ENCODE results near the gene HYAL3. TPM values are rescaled to one million over a fixed set of nuclear protein-coding genes. Genes with fewer than 3 reads are reported as not detected.
A peak's percentile ranks its signal among the peaks of the same experiment; 100 is the strongest.

HYAL3 gene
- total RNA-seq, 4 donors from 2014 or later = 3.0 to 6.6 (median 4.2) TPM

DNA sequence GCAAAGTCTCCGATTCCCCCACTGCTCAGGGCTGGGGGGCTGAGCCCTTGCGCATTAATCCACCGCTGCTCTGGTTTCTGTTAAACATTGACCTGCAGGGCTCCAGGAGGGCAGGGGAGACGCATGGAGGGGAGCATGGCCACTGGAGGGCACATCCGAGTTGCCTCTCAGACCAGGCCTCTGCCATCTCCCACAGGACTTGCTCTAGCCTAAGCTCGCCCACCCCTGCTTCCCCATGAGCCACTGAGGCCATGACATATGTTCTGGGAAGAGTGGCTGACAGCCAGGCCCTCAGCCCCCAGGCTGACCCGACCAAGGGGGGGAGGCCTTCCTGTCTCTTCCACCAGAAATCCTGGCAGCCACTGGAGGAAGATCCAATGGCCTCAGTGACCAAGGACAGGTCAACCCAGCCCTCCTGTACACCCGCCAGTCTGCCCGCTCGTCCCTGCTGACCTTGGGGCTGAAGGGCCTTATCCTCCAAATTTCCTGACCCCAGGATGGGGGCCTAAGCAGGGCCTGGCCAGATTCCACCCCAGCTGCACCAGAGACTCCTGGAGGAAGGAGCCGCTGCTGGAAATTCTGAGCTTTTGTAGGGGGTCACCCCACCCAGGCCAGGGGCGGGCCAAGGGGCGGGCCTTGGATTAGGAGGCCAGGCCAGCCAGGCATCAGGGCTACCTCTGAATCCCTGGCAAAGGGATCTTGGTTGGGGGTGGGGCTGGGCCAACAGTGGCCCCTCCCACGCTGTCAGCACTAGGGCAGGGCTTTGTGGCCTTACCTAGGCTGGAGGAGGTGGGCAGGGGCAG is 4.0 kb upstream of the HYAL3 start, which contains the start of gene HYAL1:
Gene HYAL1 (minus strand): TSS at position 562 of the 803 bp plus-strand sequence. CDS start 618 bp downstream, outside the sequence.
- no peaks in the 10 kb centered on the region for H3K36me3 ChIP-seq
- peak in 2 of 3 donors; percentile 62 to 68 for DNase-seq
- TF ChIP-seq, protein P1, sequence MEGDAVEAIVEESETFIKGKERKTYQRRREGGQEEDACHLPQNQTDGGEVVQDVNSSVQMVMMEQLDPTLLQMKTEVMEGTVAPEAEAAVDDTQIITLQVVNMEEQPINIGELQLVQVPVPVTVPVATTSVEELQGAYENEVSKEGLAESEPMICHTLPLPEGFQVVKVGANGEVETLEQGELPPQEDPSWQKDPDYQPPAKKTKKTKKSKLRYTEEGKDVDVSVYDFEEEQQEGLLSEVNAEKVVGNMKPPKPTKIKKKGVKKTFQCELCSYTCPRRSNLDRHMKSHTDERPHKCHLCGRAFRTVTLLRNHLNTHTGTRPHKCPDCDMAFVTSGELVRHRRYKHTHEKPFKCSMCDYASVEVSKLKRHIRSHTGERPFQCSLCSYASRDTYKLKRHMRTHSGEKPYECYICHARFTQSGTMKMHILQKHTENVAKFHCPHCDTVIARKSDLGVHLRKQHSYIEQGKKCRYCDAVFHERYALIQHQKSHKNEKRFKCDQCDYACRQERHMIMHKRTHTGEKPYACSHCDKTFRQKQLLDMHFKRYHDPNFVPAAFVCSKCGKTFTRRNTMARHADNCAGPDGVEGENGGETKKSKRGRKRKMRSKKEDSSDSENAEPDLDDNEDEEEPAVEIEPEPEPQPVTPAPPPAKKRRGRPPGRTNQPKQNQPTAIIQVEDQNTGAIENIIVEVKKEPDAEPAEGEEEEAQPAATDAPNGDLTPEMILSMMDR (IDR thresholded peaks at IDR 0.05) = peak in 1 of 6 experiments; percentile 10
- TF ChIP-seq POLR2A (IDR thresholded peaks at IDR 0.05) = no peak
- H3K27ac ChIP-seq = peak within 1 kb of the TSS in 3 of 4 donors; percentile 4 to 61 (median 15)
- H3K4me3 ChIP-seq = peak within 1 kb of the TSS in 2 of 4 donors; percentile 8 to 34
- no peaks in the 10 kb centered on the region for H3K27me3 ChIP-seq
- no peaks in the 10 kb centered on the region for H3K9me3 ChIP-seq
- H3K4me1 ChIP-seq = peaks cover 3 to 31% (median 4%) of the 10 kb centered on the region in 4 donors

DNA sequence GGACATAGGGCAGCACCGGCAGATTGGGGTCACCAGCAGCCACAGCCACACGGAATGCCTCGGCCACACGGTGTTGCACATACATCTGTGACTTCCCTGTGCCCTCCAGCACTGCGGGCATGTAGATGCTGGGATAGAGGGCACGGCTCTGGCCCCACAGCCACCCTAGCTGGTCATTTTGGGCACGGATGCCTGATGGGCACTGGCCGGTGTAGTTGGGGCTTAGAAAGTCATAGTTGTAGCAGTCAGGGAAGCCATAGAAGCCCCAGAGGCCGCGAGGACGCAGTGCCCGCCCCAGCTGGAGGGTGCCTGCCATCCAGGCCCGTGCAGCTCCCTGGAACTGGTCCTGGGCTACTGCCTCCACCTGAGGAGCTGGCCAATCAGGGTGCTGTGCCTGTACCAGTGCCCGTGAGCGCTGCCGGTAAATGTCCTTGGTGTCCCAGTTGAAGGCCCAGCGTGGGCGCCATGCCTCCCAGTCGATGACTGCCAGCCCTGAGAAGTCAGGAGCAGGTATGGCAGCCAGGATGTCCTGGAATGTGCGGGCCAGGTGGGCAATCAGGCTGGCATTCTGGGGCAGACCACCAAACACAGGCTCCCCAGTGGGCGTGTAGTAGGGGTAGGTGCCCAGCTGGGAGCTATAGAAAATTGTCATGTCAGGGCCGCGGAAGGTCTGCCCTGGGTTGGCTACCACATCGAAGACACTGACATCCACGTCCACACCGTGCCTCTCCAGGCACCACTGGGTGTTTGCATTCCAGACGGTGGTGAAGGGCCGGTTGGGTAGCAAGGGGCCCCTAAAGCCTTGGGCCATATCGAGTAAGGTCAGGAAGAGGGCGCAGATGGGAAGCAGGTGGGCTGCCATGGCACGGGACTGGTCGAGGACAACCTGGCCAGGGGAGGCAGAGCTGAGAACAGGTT is 3.1 kb upstream of the HYAL3 start:
- DNase-seq = peak in 1 of 3 donors; percentile 49
- Histone ChIP-seq H3K4me3 (peak overlapping the region in 2 of 4 donors; percentile 8 to 34), H3K27ac (peak overlapping the region in 3 of 4 donors; percentile 4 to 61 (median 15)), H3K9me3 (no peaks in the 10 kb centered on the region), H3K27me3 (no peaks in the 10 kb centered on the region), H3K4me1 (peaks cover 3 to 39% (median 7%) of the 10 kb centered on the region in 4 donors), H3K36me3 (no peaks in the 10 kb centered on the region)
- TF ChIP-seq POLR2A (IDR thresholded peaks at IDR 0.05) = no peak
- TF ChIP-seq, protein P1 (IDR thresholded peaks at IDR 0.05) = no peak

DNA sequence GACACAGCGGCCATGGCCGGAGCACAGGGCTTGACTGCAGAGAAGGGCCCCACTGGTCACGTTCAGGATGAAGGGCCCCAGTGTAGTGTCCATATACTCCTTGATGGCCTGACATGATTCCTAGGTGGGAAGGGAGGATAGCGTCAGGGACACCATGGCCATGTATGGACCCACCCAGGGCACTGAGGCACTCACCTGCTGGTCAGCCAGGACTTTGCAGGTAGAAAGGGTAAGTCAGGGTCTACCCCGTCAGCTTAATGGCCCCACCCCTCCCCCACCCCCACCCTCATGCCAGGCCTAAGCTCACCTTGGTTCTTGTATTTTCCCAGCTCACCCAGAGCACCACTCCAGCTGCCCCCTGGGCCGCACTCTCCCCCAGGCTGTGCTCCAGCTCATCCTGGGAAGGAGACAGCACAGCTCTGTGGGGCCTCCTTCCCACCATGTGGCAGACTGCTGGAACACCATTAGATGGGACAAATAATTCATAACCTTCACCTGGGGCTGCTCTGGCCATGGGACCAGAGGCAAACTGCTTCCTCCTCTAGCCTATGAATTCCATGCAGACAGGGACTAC is 1.6 kb upstream of the HYAL3 start:
- no peak for TF ChIP-seq POLR2A (IDR thresholded peaks at IDR 0.05)
- TF ChIP-seq, protein P1 (IDR thresholded peaks at IDR 0.05) = no peak
- Histone ChIP-seq H3K36me3 (peaks cover 0 to 3% (median 0%) of the 10 kb centered on the region in 3 donors), H3K27me3 (no peaks in the 10 kb centered on the region), H3K27ac (peak overlapping the region in 3 of 4 donors; percentile 91 to 93 (median 92)), H3K4me3 (peak overlapping the region in 1 of 4 donors; percentile 45), H3K9me3 (no peaks in the 10 kb centered on the region), H3K4me1 (peaks cover 3 to 42% (median 7%) of the 10 kb centered on the region in 4 donors)
- peak in 1 of 3 donors; percentile 52 for DNase-seq

DNA sequence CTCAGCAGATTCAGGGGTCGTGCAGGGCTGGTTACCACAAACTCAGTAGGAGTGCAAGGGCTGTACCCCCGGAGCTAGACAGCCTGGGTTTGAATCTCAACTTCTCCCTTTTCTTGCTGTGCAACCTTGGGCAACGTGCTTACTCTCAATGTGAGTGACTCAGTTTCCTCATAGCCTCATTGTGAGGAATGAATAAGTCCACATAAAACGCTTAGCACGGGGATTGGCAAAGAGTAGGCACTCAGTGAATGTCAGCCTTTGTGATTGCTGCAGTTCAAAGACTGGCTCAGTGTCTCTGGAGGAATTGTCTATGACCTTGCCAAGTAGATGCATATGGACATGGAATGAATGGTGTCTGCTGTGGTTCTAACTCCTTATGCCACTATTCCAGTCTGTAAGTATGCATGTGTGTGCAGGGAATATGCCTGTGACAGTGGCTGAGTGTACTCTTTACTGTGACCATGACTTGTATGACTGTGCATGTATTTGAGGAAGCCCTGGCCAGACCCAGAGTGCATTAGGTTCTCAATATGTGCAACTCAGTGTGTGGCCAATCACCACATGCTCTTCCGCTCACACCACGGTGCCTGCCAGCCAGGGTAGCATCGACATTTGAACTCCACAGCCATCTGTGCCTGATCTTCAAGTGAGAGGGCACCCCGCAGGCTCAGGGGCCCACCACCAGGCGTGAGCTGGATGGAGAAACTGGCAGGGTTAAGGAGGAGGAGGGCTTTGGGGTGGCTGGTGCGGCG is 900 bp upstream of the HYAL3 start:
- Histone ChIP-seq H3K27me3 (no peaks in the 10 kb centered on the region), H3K9me3 (no peaks in the 10 kb centered on the region), H3K4me1 (peaks cover 3 to 42% (median 7%) of the 10 kb centered on the region in 4 donors), H3K4me3 (peak overlapping the region; percentile 36 to 73 (median 54)), H3K36me3 (peaks cover 0 to 3% (median 0%) of the 10 kb centered on the region in 3 donors), H3K27ac (peak overlapping the region; percentile 89 to 93 (median 92))
- DNase-seq = no peak
- TF ChIP-seq, protein P1 (IDR thresholded peaks at IDR 0.05) = no peak

Measured in Peyer's patch (tissue), 4 donors.